ENCODE measurements around the gene TSPAN5.

DNA sequence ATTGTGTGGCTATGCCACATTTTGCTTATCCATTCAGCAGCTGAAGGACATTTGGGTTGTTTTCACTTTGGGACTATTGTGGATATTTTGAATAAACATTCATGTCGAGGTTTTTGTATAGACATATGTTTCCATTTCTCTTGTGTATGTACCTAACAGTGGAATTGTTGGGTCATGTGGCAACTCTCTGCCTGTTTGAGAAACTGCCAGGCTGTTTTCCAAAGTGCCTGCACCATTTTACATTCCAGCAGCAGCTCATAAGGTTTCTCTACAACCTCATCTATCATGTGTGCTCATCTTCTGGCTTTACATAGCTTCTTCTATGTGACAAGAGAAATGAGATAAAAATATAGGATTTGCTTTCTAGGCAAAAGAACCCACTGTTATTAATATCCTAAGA, 29.5 kb upstream of the TSPAN5 start:
- TF ChIP-seq POLR2A (IDR thresholded peaks at IDR 0.05) = no peak
- TF ChIP-seq, protein P1, sequence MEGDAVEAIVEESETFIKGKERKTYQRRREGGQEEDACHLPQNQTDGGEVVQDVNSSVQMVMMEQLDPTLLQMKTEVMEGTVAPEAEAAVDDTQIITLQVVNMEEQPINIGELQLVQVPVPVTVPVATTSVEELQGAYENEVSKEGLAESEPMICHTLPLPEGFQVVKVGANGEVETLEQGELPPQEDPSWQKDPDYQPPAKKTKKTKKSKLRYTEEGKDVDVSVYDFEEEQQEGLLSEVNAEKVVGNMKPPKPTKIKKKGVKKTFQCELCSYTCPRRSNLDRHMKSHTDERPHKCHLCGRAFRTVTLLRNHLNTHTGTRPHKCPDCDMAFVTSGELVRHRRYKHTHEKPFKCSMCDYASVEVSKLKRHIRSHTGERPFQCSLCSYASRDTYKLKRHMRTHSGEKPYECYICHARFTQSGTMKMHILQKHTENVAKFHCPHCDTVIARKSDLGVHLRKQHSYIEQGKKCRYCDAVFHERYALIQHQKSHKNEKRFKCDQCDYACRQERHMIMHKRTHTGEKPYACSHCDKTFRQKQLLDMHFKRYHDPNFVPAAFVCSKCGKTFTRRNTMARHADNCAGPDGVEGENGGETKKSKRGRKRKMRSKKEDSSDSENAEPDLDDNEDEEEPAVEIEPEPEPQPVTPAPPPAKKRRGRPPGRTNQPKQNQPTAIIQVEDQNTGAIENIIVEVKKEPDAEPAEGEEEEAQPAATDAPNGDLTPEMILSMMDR (IDR thresholded peaks at IDR 0.05) = no peak

Data from testis (tissue), 2 donors.